Islet precursor cell (in vitro differentiated cells): ENCODE measurements around the gene ELFN2.

Experiments used
- DNase-seq: peaks from one replicate; pipeline ENCODE4 v3.0.0-alpha.2; 2018

The ELFN2 gene

GRCh38 chr22:37352481-37352880, 74.8 kb downstream of the ELFN2 start:
- DNase-seq = no peak

- no peak for DNase-seq
These were observed 76.0 kb downstream of the ELFN2 start for GRCh38 chr22:37351232-37351631.

GRCh38 chr22:37349043-37349814, 78.0 kb downstream of the ELFN2 start:
- no peak for DNase-seq

- DNase-seq = no peak
These were observed 80.8 kb downstream of the ELFN2 start for GRCh38 chr22:37346505-37346895.

- DNase-seq = no peak
These were observed 81.3 kb downstream of the ELFN2 start for GRCh38 chr22:37345863-37346504.

- DNase-seq = no peak
These were observed 82.4 kb downstream of the ELFN2 start for GRCh38 chr22:37344735-37345449.

- no peak for DNase-seq
These were observed 83.2 kb downstream of the ELFN2 start for GRCh38 chr22:37343863-37344734.

- no peak for DNase-seq
These were observed 83.9 kb downstream of the ELFN2 start for GRCh38 chr22:37343348-37343747.

- DNase-seq = no peak
These were observed 85.2 kb downstream of the ELFN2 start for GRCh38 chr22:37342065-37342464.

GRCh38 chr22:37340331-37341262, 86.7 kb downstream of the ELFN2 start:
- DNase-seq = no peak

- DNase-seq = no peak
These were observed 88.6 kb downstream of the ELFN2 start for GRCh38 chr22:37338539-37339246.

- no peak for DNase-seq
These were observed 89.9 kb downstream of the ELFN2 start for GRCh38 chr22:37337204-37337943.

GRCh38 chr22:37336579-37336978, 90.7 kb downstream of the ELFN2 start:
- DNase-seq = no peak

- DNase-seq = no peak
These were observed 91.5 kb downstream of the ELFN2 start for GRCh38 chr22:37335806-37336199.

- DNase-seq = no peak
These were observed 92.1 kb downstream of the ELFN2 start for GRCh38 chr22:37334859-37335805.

GRCh38 chr22:37334461-37334858, 92.8 kb downstream of the ELFN2 start:
- DNase-seq = no peak

GRCh38 chr22:37333724-37334460, 93.4 kb downstream of the ELFN2 start:
- DNase-seq = no peak

- no peak for DNase-seq
These were observed 95.3 kb downstream of the ELFN2 start for GRCh38 chr22:37331856-37332536.
